Measurements from ENCODE around the gene TRNP1. TPM values are rescaled to one million over a fixed set of nuclear protein-coding genes. Genes with fewer than 3 reads are reported as not detected.
A peak's percentile ranks its signal among the peaks of the same experiment; 100 is the strongest.

The TRNP1 gene
- total and polyA plus RNA-seq, 5 experiments from 2014 or later = not detected

- Mint-ChIP-seq H3K4me1 (peaks cover 3 to 12% (median 9%) of the 10 kb centered on the region in 4 donors), H3K27me3 (peaks cover 0 to 20% (median 1%) of the 10 kb centered on the region in 5 donors), H3K36me3 (peaks cover 0 to 18% (median 11%) of the 10 kb centered on the region in 3 donors), H3K27ac (no peak overlapping the region), H3K4me3 (peak overlapping the region in 2 of 10 donors; percentile 43 to 69), H3K9me3 (no peaks in the 10 kb centered on the region)
- ATAC-seq = no peak
- POLR2A ChIA-PET = interaction anchor here (0.5 to 1.0 kb wide), 2 partner anchors 72 to 156 kb away, joined by 3 to 4 read pairs; no protein-coding TSS in a partner anchor
- no peak for DNase-seq
Observed at GRCh38 chr1:26957306-26957705, 36.2 kb upstream of the TRNP1 start.

DNA sequence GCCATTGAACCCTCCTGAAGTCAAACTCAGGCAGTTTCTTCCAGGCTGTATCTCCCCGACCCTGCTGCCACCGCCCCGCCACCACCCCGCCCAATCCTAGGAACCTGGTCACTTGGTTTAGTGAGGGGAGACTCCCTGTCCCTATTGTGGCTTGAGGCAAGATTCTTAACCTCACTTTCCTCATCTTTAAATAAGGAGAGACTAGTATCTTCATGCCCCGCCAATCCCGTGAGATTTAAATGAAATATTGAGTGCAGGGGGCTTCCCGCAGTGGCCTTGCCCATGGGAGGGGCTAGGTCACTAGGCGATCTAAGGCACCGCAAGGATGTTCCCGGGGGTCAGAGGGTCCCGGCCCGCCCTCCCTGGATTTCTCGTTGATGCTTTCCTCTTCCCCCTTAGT is 34.2 kb upstream of the TRNP1 start:
- no peak for ATAC-seq
- peak overlapping the region in 1 of 10 donors; percentile 13 for H3K27ac Mint-ChIP-seq
- peaks cover 3 to 12% (median 9%) of the 10 kb centered on the region in 4 donors for H3K4me1 Mint-ChIP-seq
- POLR2A ChIA-PET = interaction anchor here (0.7 to 1.1 kb wide), 3 partner anchors 31 to 78 kb away, joined by 3 to 4 read pairs (median 3); partner anchors contain the start of gene NUDC
- no peaks in the 10 kb centered on the region for H3K9me3 Mint-ChIP-seq
- DNase-seq = no peak
- H3K27me3 Mint-ChIP-seq = peaks cover 0 to 24% (median 10%) of the 10 kb centered on the region in 5 donors
- H3K36me3 Mint-ChIP-seq = peaks cover 0 to 5% (median 3%) of the 10 kb centered on the region in 3 donors
- H3K4me3 Mint-ChIP-seq = peak overlapping the region in 9 of 10 donors; percentile 56 to 83 (median 68)

DNA sequence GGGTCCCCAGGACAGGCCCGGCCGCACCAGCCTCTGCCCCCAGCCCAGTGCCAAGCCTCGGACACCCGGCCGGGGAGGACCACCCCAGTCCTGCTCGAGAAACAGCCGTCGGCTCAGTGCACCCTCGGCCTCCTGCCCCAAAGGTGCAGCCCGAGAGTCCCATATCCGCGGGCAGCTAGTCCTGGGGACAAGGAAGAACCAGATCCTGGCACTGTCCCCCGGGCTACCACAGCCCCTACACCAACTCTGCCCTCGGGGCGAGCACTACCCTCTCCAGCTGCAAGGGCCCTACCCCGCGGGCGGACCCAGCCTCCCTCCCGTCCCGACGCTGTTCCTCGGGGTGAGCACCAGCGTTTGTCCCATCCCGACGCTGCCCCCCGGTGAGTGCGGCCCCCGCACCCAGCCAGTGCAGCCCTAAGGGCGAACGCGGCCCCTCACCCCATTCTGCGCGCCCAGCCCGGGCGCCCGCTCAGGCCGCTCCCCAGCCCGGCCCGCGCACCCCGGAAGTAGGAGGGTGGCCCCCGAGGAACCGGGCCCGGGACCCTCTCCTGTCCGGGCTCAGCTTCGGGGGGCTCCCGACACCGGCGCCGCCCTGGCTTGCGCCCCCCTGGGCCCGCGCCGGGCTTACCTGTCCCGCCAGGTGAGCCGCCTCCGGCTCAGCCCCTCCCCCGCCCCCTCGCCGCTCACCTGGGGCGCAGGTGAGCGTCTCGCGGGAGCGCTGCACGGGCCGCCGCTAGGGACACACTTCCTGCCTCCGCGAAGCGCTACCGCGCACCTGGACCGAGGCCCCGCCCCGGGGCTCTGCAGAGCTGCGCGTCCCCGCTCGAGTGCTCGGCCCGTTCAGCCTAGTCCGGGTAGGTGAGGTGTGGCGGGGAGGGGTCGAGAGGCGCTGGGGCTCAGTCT is 33.5 kb upstream of the TRNP1 start, which contains the start of gene KDF1:
Gene KDF1 (minus strand): TSS at position 747 of the 903 bp plus-strand sequence. CDS start 8,088 bp downstream, outside the sequence.
- peak within 1 kb of the TSS; percentile 74 to 90 (median 85) for H3K4me3 Mint-ChIP-seq
- peaks cover 0 to 5% (median 3%) of the 10 kb centered on the region in 3 donors for H3K36me3 Mint-ChIP-seq
- H3K27me3 Mint-ChIP-seq = peaks cover 1 to 29% (median 16%) of the 10 kb centered on the region in 5 donors
- POLR2A ChIA-PET = interaction anchor here (0.7 to 1.1 kb wide), 4 partner anchors 13 to 79 kb away, joined by 3 to 5 read pairs (median 4); partner anchors contain the start of gene NUDC
- DNase-seq = peak; percentile 44 to 80 (median 60)
- ATAC-seq = peak; percentile 93 to 96
- H3K4me1 Mint-ChIP-seq = peaks cover 3 to 12% (median 9%) of the 10 kb centered on the region in 4 donors
- H3K27ac Mint-ChIP-seq = peak within 1 kb of the TSS in 9 of 10 donors; percentile 19 to 91 (median 75)
- no peaks in the 10 kb centered on the region for H3K9me3 Mint-ChIP-seq

DNA sequence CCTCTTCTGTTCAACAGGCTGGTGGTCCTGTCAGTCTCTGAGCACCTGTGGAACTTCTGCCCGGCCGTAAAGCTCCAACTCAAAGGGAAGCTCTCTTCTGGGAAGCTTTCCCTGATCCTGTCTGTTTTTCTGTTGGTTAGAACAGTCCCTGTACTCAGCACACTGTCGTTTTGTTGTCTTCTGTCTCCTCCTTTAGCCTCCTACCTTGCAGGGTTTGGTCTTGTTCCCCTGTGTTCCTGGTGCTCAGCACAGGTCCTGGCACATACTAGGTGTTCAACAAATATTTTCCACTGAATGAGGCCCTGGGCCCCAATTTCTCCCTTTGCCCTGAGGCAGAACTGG is 32.9 kb upstream of the TRNP1 start:
- Mint-ChIP-seq H3K4me1 (peaks cover 3 to 12% (median 9%) of the 10 kb centered on the region in 4 donors), H3K36me3 (peaks cover 0 to 5% (median under 1%) of the 10 kb centered on the region in 3 donors), H3K4me3 (peak overlapping the region; percentile 74 to 90 (median 85)), H3K27ac (peak overlapping the region in 9 of 10 donors; percentile 19 to 91 (median 75)), H3K9me3 (no peaks in the 10 kb centered on the region), H3K27me3 (peaks cover 2 to 29% (median 16%) of the 10 kb centered on the region in 5 donors)
- DNase-seq (no peak), ATAC-seq (peak in 1 of 2 donors; percentile 9)
- POLR2A ChIA-PET = interaction anchor here (0.8 to 1.0 kb wide), 2 partner anchors 13 to 37 kb away, joined by 3 to 5 read pairs; no protein-coding TSS in a partner anchor

GRCh38 chr1:26961826-26962225 is 31.7 kb upstream of the TRNP1 start:
- ATAC-seq (no peak), DNase-seq (no peak)
- Mint-ChIP-seq H3K36me3 (no peaks in the 10 kb centered on the region), H3K9me3 (no peaks in the 10 kb centered on the region), H3K4me3 (peak overlapping the region in 4 of 10 donors; percentile 3 to 90 (median 44)), H3K4me1 (peaks cover 3 to 12% (median 9%) of the 10 kb centered on the region in 4 donors), H3K27ac (peak overlapping the region in 1 of 10 donors; percentile 9), H3K27me3 (peaks cover 5 to 41% (median 24%) of the 10 kb centered on the region in 5 donors)
- POLR2A ChIA-PET = no interaction called here

GRCh38 chr1:26965213-26965612 is 28.3 kb upstream of the TRNP1 start:
- no peak for DNase-seq
- peaks cover 3 to 7% (median 7%) of the 10 kb centered on the region in 4 donors for H3K4me1 Mint-ChIP-seq
- H3K9me3 Mint-ChIP-seq = peaks cover 0 to 2% (median 0%) of the 10 kb centered on the region in 9 donors
- no peaks in the 10 kb centered on the region for H3K36me3 Mint-ChIP-seq
- peak overlapping the region in 1 of 10 donors; percentile 34 for H3K27ac Mint-ChIP-seq
- ATAC-seq = no peak
- H3K4me3 Mint-ChIP-seq = no peak overlapping the region
- POLR2A ChIA-PET = no interaction called here
- peaks cover 7 to 56% (median 33%) of the 10 kb centered on the region in 5 donors for H3K27me3 Mint-ChIP-seq

DNA sequence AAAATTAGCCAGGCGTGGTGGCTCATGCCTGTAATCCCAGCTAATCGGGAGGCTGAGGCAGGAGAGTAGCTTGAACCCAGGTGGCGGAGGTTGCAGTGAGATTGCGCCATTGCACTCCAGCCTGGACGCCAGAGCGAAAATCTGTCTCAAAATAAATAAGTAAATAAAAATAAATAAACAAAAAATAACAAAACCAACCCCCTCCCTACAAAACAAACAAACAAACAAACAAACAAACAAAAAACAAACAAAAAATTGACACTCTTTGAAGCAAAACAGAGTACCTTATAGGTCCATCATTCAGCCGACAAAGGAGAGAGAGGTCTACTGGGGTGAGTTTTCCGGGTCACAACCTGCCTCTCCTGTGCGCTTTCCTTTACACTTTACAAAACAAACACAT is 27.9 kb upstream of the TRNP1 start:
- H3K27ac Mint-ChIP-seq = no peak overlapping the region
- no peak for DNase-seq
- H3K4me1 Mint-ChIP-seq = peaks cover 3 to 4% (median 3%) of the 10 kb centered on the region in 4 donors
- no peak overlapping the region for H3K4me3 Mint-ChIP-seq
- ATAC-seq = no peak
- POLR2A ChIA-PET = interaction anchor here (0.6 kb wide), 1 partner anchor 71 kb away, joined by 4 read pairs; no protein-coding TSS in a partner anchor
- peaks cover 7 to 60% (median 35%) of the 10 kb centered on the region in 5 donors for H3K27me3 Mint-ChIP-seq
- H3K36me3 Mint-ChIP-seq = no peaks in the 10 kb centered on the region
- peaks cover 0 to 2% (median 0%) of the 10 kb centered on the region in 9 donors for H3K9me3 Mint-ChIP-seq

DNA sequence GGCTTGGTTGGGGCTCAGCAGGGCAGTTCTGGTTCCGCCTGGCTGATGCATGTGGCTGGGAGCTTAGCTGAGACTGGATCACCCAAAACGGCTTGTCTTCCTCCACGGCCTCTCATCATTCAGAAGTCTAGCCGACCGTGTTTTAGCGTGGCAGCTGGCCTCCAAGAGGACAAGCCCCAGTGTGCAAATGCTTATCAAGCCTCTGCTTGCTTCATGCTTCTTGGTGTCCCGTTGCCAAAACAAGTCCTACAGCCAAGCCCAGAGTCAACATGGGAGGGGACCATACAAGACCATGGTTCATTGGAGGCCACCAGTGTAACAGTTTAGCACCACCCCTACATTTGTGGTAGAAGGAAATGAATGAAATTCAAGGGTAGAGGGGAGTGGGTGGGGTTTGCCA is 22.7 kb upstream of the TRNP1 start:
- H3K4me1 Mint-ChIP-seq = peaks cover 0 to 5% (median 0%) of the 10 kb centered on the region in 4 donors
- POLR2A ChIA-PET = no interaction called here
- H3K27ac Mint-ChIP-seq = no peak overlapping the region
- peaks cover 0 to 2% (median 0%) of the 10 kb centered on the region in 9 donors for H3K9me3 Mint-ChIP-seq
- H3K4me3 Mint-ChIP-seq = no peak overlapping the region
- no peak for ATAC-seq
- H3K27me3 Mint-ChIP-seq = peaks cover 4 to 30% (median 17%) of the 10 kb centered on the region in 5 donors
- no peaks in the 10 kb centered on the region for H3K36me3 Mint-ChIP-seq
- DNase-seq = no peak

- Mint-ChIP-seq H3K27ac (no peak overlapping the region), H3K9me3 (peaks cover 0 to 2% (median 0%) of the 10 kb centered on the region in 9 donors), H3K4me3 (no peak overlapping the region), H3K36me3 (no peaks in the 10 kb centered on the region), H3K4me1 (peaks cover 0 to 5% (median 0%) of the 10 kb centered on the region in 4 donors), H3K27me3 (peaks cover 2 to 26% (median 13%) of the 10 kb centered on the region in 5 donors)
- no peak for ATAC-seq
- DNase-seq = no peak
- POLR2A ChIA-PET = no interaction called here
Observed at GRCh38 chr1:26971590-26971989, 21.9 kb upstream of the TRNP1 start.

DNA sequence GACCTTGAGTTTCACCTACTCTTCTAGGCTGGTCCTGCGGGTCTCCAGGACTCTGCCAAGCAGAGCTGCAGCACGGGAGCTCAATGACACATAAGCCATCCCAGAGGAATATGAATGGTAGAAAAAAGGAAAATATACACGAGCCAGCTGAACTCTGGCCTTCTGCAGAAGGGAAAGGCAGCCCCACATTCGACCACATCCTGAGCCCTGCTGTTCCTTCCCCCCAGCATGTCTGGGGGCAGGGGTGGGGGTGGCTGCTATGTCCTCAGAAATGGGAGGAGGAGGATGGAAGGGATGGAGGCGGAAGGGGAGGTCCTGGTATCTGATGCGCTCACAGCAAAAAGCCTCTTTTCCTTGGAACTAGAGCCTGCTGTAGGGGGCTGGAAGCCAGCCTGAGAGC is 21.1 kb upstream of the TRNP1 start:
- POLR2A ChIA-PET = no interaction called here
- Mint-ChIP-seq H3K9me3 (peaks cover 0 to 2% (median 0%) of the 10 kb centered on the region in 9 donors), H3K4me3 (no peak overlapping the region), H3K36me3 (no peaks in the 10 kb centered on the region), H3K4me1 (peaks cover 0 to 5% (median 0%) of the 10 kb centered on the region in 4 donors), H3K27ac (peak overlapping the region in 1 of 10 donors; percentile 15), H3K27me3 (peaks cover 1 to 21% (median 10%) of the 10 kb centered on the region in 5 donors)
- no peak for DNase-seq
- ATAC-seq = no peak

DNA sequence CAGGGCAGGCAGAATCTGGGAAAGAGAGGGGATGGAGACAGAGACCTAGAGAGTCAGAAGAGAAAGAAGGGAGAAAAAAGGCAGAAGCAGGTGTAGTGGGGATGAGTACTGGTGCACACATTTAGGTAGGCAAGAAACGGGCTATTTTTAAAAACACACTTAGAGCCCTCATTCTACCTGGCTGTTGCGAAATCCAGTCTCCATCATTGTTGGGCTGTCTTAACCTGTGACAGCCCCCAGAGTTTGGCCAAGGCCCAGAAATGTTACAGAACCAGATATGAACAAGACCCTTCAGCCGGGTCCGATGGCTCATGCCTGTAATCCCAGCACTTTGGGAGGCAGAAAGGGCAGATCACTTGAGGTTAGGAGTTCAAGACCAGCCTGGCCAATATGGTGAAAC is 20.7 kb upstream of the TRNP1 start:
- Mint-ChIP-seq H3K9me3 (peaks cover 0 to 2% (median 0%) of the 10 kb centered on the region in 9 donors), H3K27me3 (peaks cover 1 to 19% (median 10%) of the 10 kb centered on the region in 5 donors), H3K4me1 (peaks cover 0 to 5% (median 0%) of the 10 kb centered on the region in 4 donors), H3K36me3 (no peaks in the 10 kb centered on the region), H3K27ac (peak overlapping the region in 1 of 10 donors; percentile 15), H3K4me3 (no peak overlapping the region)
- DNase-seq (no peak), ATAC-seq (no peak)
- POLR2A ChIA-PET = interaction anchor here (1.1 kb wide), 1 partner anchor 12 kb away, joined by 3 read pairs; no protein-coding TSS in a partner anchor

DNA sequence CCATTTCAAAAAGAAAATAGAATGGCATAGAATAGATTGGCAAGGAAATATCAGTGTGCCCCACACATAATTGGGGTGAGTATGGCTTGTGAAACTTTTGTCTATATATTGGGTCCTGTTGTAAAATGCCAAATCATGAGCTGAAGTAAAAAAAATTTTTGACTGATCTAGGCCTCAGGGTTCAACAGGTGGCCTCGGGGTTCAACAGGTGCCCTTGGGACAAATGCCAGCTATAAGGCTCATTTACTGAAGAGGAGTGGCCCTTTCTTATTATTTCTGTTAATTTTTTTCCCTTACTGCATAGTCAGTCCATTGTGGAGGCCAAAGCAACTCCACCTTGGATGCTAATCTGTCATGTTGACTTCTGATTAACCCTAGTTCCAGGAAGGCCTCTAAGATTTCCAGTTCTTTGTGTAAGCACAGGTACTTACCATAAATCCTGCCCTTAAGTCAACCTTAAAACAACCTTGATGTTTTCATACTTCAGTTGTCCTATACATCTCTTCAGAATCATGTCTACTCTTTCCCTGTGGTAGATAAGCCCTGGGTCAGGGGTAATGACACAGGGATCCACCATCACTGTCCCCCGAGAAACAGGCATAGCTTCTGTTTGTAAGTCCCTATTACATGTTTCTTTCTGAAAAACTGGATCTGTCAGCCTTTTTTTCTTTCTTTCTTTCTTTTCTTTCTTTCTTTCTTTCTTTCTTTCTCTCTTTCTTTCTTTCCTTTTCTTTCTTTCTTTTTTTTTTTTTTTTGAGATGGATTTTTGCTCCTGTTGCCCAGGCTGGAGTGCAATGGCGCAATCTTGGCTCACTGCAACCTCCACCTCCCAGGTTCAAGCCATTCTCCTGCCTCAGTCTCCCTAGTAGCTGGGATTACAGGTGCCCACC is 16.6 kb upstream of the TRNP1 start:
- POLR2A ChIA-PET = no interaction called here
- peaks cover 0 to 3% (median 0%) of the 10 kb centered on the region in 4 donors for H3K4me1 Mint-ChIP-seq
- H3K27ac Mint-ChIP-seq = no peak overlapping the region
- H3K27me3 Mint-ChIP-seq = peaks cover 6 to 11% (median 8%) of the 10 kb centered on the region in 5 donors
- no peaks in the 10 kb centered on the region for H3K36me3 Mint-ChIP-seq
- DNase-seq (no peak), ATAC-seq (no peak)
- H3K9me3 Mint-ChIP-seq = no peaks in the 10 kb centered on the region
- H3K4me3 Mint-ChIP-seq = no peak overlapping the region
